GM19395 (cell line): ENCODE measurements around the gene KCNN3.

Source experiments
- ATAC-seq: cut with Tn5 transposase; IDR thresholded peaks from one replicate; pipeline ENCODE4 v1.9.1; 2021; ENCODE audit warnings: mild to moderate bottlenecking, moderate library complexity; ENCODE audit not compliant: unreplicated experiment

Gene KCNN3

GRCh38 chr1:154735061-154735803 is 134.8 kb downstream of the KCNN3 start:
- ATAC-seq: no peak

- ATAC-seq: no peak
Observed at GRCh38 chr1:154733621-154734020, 136.5 kb downstream of the KCNN3 start.

GRCh38 chr1:154730986-154731489 is 139.0 kb downstream of the KCNN3 start:
- ATAC-seq: no peak

GRCh38 chr1:154730259-154730658 is 139.8 kb downstream of the KCNN3 start:
- ATAC-seq: no peak

- ATAC-seq: no peak
Observed at GRCh38 chr1:154729577-154729976, 140.5 kb downstream of the KCNN3 start.

GRCh38 chr1:154729031-154729442 is 141.0 kb downstream of the KCNN3 start:
- no peak for ATAC-seq

- no peak for ATAC-seq
Observed at GRCh38 chr1:154726896-154727753, 143.0 kb downstream of the KCNN3 start.

- ATAC-seq: no peak
Observed at GRCh38 chr1:154726443-154726842, 143.6 kb downstream of the KCNN3 start.

GRCh38 chr1:154725865-154726264 is 144.2 kb downstream of the KCNN3 start:
- ATAC-seq: no peak

- no peak for ATAC-seq
Observed at GRCh38 chr1:154720328-154721297, 149.5 kb downstream of the KCNN3 start.

GRCh38 chr1:154719586-154720327 is 150.3 kb downstream of the KCNN3 start:
- ATAC-seq: no peak

GRCh38 chr1:154718566-154718965 is 151.5 kb downstream of the KCNN3 start:
- no peak for ATAC-seq

GRCh38 chr1:154717528-154717924 is 152.6 kb downstream of the KCNN3 start:
- ATAC-seq: no peak

- ATAC-seq: no peak
Observed at GRCh38 chr1:154716614-154717527, 153.2 kb downstream of the KCNN3 start.

- ATAC-seq: no peak
Observed at GRCh38 chr1:154716011-154716410, 154.1 kb downstream of the KCNN3 start.

- ATAC-seq: no peak
Observed at GRCh38 chr1:154715385-154715784, 154.7 kb downstream of the KCNN3 start.

GRCh38 chr1:154714638-154715037 is 155.4 kb downstream of the KCNN3 start:
- ATAC-seq: no peak

GRCh38 chr1:154714052-154714623 is 155.9 kb downstream of the KCNN3 start:
- no peak for ATAC-seq

- ATAC-seq: no peak
Observed at GRCh38 chr1:154713005-154713404, 157.1 kb downstream of the KCNN3 start.
